K562 (cell line): ENCODE measurements around the gene SLC12A9. TPM values are rescaled to one million over a fixed set of nuclear protein-coding genes. Genes with fewer than 3 reads are reported as not detected.

Source experiments
- C11orf30 ChIP-seq: fragments of 450-650 bp; IDR thresholded peaks from 2 replicates; pipeline ENCODE4 v1.6.1; 2016; ENCODE audit warnings: low read depth, mild to moderate bottlenecking
- HEY1 ChIP-seq: fragments of 250-450 bp; sonication (Bioruptor Pico); IDR thresholded peaks from 2 replicates; pipeline ENCODE4 v1.5.0; 2020; ENCODE audit warnings: mild to moderate bottlenecking, moderate library complexity, borderline replicate concordance
- KAT2B ChIP-seq: IDR thresholded peaks from one replicate; pipeline ENCODE4 v1.6.1; 2012; ENCODE audit warnings: low read depth, mild to moderate bottlenecking, control low read depth, inconsistent platforms, low read length, moderate library complexity
- MCM7 ChIP-seq, 2 experiments: fragments of 450-650 bp; IDR thresholded peaks; 2 replicates each; pipeline ENCODE4 v1.6.1; 2016 to 2018
- MGA ChIP-seq: fragments of 450-650 bp; IDR thresholded peaks from 2 replicates; pipeline ENCODE4 v1.6.1; 2016; ENCODE audit warnings: mild to moderate bottlenecking, moderate library complexity
- OTX1 ChIP-seq: fragments of 450-650 bp; formaldehyde crosslinking; IDR thresholded peaks from 2 replicates; pipeline ENCODE4 v1.4.0; 2022; ENCODE audit warnings: mild to moderate bottlenecking
- PHB2 ChIP-seq: fragments of 450-650 bp; IDR thresholded peaks from 2 replicates; pipeline ENCODE4 v1.6.1; 2017; ENCODE audit warnings: low read depth
- PML ChIP-seq: IDR thresholded peaks from 2 replicates; pipeline ENCODE4 v1.6.1; 2012; ENCODE audit warnings: low read length, inconsistent platforms
- SAFB ChIP-seq: fragments of 200-400 bp; formaldehyde crosslinking; IDR thresholded peaks from 2 replicates; pipeline ENCODE4 v1.6.1; 2017; ENCODE audit warnings: low read depth, low read length, borderline replicate concordance
- ZNF224 ChIP-seq: sonication (generic); formaldehyde crosslinking; IDR thresholded peaks from 2 replicates; pipeline ENCODE4 v1.8.0; 2022; ENCODE audit warnings: mild to moderate bottlenecking, missing genetic modification reagents
- polyA plus RNA-seq, 8 experiments: library from polyadenylated mRNA; depleted of rRNA in 4 of 8; stranded (reverse) in 5 of 8; unstranded in 3 of 8; fragments of >200 nt; fragmentation: Nextera tagmentation in 2 of 8; fragmentation: Illumina TruSeq in 1 of 8; extraction: Ambion mirVana in 2 of 8; extraction: Trizol in 1 of 8; gene quantifications; 2 replicates each; pipeline versions ENCODE4 v1.2.1 to v1.2.3, GENCODE V29; 2011 to 2014; ENCODE audit warnings: inconsistent platforms in 1 of 8, missing spikeins in 1 of 8
- total RNA-seq, 7 experiments: library from RNA; depleted of rRNA in 6 of 7; stranded (reverse); fragments of >200 nt in 6 of 7; fragmentation: Illumina TruSeq in 2 of 7; extraction: Trizol in 2 of 7; gene quantifications; 2 replicates each; pipeline versions ENCODE4 v1.2.1 to v1.2.3, GENCODE V29; 2011 to 2021; ENCODE audit warnings: low replicate concordance in 1 of 7
- TF ChIP-seq, protein P1 (sequence below): fragments of 250-450 bp; sonication (Bioruptor Pico); IDR thresholded peaks from 2 replicates; pipeline ENCODE4 v1.4.0; 2020; ENCODE audit warnings: mild to moderate bottlenecking, moderate library complexity
- TF ChIP-seq, protein P2 (sequence below): sonication (generic); formaldehyde crosslinking; IDR thresholded peaks from 2 replicates; pipeline ENCODE4 v1.8.0; 2022; ENCODE audit warnings: mild to moderate bottlenecking, missing genetic modification reagents

SLC12A9 gene
- total and polyA plus RNA-seq, 9 of the 15 experiments (the other 6 are each of a cell fraction or from before 2014, with no cell fraction given): 0.06 to 20.2 (median 10.7) TPM

DNA sequence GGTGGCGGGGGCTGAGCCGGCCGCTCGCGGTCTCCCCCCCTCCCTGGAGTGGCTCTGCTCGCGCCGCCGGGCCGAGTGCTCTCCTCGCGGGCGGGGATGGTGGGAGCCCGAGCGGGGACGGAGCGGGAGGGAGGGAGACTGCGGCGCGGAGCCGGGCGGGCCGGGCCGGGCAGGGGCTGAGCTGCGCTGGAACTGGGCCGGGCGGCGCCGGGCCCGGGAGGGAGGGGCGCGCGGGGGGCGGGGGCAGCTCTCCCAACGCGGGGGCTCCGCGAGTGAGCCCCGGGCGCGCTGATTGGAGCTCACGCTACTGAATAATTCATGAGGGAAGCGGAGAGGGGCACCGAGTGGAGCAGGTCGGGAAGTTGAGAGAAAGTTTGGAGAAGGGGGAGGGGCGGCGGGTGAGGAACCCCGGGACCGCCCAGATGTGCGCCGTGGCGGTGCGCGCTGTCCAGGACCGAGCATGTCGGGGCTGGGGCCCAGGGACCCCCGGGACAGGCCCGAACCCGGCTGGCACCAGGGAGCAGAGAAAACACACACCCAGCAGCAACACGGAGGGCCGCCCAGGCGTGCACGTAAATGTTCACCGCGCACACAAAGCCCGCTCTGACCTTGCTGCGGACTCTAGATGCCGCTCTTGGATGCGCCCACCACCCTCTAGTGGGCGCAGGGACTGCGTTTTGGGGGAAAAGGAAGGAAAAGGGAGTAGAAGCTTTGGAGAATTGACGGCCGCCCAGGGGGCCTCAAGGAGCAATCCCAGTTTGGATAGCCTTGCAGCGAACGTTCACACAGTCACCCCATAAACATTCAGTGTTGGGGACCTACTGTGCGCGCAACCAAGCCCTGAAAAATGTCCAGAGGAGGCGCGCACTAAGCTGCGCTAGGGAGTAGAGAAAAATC is 24.9 kb upstream of the SLC12A9 start, which contains the start of gene EPHB4 (continued):
- TF ChIP-seq MGA: no peak
- TF ChIP-seq SAFB: no peak
- no peak for TF ChIP-seq HEY1
- peak; percentile 58; the same call in 1 of the 2 replicates for TF ChIP-seq PML
- no peak for TF ChIP-seq ZNF224 (CRISPR knock-in tag)
- no peak for TF ChIP-seq PHB2
- TF ChIP-seq OTX1 (CRISPR knock-in tag): peak; percentile 54; the same call in 1 of the 2 replicates
- TF ChIP-seq, protein P1, sequence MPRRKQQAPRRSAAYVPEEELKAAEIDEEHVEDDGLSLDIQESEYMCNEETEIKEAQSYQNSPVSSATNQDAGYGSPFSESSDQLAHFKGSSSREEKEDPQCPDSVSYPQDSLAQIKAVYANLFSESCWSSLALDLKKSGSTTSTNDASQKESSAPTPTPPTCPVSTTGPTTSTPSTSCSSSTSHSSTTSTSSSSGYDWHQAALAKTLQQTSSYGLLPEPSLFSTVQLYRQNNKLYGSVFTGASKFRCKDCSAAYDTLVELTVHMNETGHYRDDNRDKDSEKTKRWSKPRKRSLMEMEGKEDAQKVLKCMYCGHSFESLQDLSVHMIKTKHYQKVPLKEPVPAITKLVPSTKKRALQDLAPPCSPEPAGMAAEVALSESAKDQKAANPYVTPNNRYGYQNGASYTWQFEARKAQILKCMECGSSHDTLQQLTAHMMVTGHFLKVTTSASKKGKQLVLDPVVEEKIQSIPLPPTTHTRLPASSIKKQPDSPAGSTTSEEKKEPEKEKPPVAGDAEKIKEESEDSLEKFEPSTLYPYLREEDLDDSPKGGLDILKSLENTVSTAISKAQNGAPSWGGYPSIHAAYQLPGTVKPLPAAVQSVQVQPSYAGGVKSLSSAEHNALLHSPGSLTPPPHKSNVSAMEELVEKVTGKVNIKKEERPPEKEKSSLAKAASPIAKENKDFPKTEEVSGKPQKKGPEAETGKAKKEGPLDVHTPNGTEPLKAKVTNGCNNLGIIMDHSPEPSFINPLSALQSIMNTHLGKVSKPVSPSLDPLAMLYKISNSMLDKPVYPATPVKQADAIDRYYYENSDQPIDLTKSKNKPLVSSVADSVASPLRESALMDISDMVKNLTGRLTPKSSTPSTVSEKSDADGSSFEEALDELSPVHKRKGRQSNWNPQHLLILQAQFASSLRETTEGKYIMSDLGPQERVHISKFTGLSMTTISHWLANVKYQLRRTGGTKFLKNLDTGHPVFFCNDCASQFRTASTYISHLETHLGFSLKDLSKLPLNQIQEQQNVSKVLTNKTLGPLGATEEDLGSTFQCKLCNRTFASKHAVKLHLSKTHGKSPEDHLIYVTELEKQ (CRISPR knock-in tag): no peak
- TF ChIP-seq C11orf30: no peak
- no peak for TF ChIP-seq MCM7 (IDR thresholded peaks at IDR 0.05)
- no peak for TF ChIP-seq KAT2B
- TF ChIP-seq, protein P2, sequence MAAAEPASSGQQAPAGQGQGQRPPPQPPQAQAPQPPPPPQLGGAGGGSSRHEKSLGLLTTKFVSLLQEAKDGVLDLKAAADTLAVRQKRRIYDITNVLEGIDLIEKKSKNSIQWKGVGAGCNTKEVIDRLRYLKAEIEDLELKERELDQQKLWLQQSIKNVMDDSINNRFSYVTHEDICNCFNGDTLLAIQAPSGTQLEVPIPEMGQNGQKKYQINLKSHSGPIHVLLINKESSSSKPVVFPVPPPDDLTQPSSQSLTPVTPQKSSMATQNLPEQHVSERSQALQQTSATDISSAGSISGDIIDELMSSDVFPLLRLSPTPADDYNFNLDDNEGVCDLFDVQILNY (CRISPR knock-in tag): 0 out of 2 replicates have a peak, but pooled peaks have one; percentile 32
